ENCODE data around the gene TBC1D22B. TPM values are rescaled to one million over a fixed set of nuclear protein-coding genes. Genes with fewer than 3 reads are reported as not detected.

TBC1D22B gene
- total RNA-seq, 2 experiments from 2014 or later: 8.0 to 12.3 TPM

DNA sequence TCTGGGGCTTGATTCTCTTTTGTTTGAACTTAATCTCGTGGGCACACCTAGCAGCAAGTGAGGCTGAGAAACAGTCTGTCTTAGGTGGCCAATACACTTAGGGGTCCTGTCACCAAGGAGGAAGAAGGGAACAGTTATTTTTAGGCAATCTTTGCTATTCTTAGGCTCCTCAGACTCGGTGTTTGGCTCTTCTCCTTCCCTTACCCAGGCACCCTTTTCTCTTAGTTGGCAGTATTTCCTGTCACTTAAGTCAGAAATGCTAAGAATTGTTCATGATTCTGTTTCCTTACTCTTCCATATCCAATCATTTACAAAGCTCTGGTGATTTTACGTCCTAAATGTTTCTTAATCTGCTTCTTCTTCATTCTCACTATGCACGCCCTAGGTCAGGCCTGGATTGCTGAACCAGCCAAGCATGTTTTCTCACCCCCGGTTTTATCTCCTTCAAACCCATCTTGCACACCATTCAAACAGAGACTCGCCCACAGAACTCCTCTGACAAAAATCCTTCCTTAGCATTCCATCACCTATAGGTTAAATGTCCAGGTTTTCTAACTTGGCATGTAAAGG lies 45.6 kb downstream of the TBC1D22B start:
- TF ChIP-seq CTCF (conservative IDR thresholded peaks at IDR 0.05; ENCODE audit: low read length) (no peak), EZH2phosphoT487 (IDR thresholded peaks at IDR 0.05; ENCODE audit: borderline replicate concordance, low read depth, low read length) (no peak)
- CTCF ChIA-PET (ENCODE audit: unreplicated experiment): interaction anchor here (0.6 kb wide), 1 partner anchor 247 kb away, joined by 3 read pairs; no protein-coding TSS in a partner anchor
- no peak overlapping the region for H3K4me3 ChIP-seq (ENCODE audit: low read depth, low read length, poor library complexity, severe bottlenecking)
- H3K9me3 ChIP-seq (ENCODE audit: low read length): no peaks in the 10 kb centered on the region
- POLR2A ChIA-PET: interaction anchor here (0.5 kb wide), 1 partner anchor 621 kb away, joined by 4 read pairs; no protein-coding TSS in a partner anchor
- no peaks in the 10 kb centered on the region for H3K79me2 ChIP-seq (ENCODE audit: insufficient read depth, low read depth, low read length)
- peaks cover 5% of the 10 kb centered on the region; the same call in 1 of the 2 replicates for H3K36me3 ChIP-seq (ENCODE audit: insufficient read depth, low read length)
- H3K9me2 ChIP-seq (ENCODE audit: insufficient read depth, low read length): no peaks in the 10 kb centered on the region
- no peak for DNase-seq (ENCODE audit: low spot score)
- H3K27ac ChIP-seq (ENCODE audit: low read depth, low read length, poor library complexity, severe bottlenecking): no peak overlapping the region
- H3K4me2 ChIP-seq (ENCODE audit: low read length): no peak overlapping the region
- H3K4me1 ChIP-seq (ENCODE audit: insufficient read depth, low read length, poor library complexity, severe bottlenecking): no peaks in the 10 kb centered on the region
- no peak overlapping the region for H2AFZ ChIP-seq (ENCODE audit: low read length)
- BruUV-seq (replicated peaks): no TSS peak
- no peaks in the 10 kb centered on the region for H4K20me1 ChIP-seq (ENCODE audit: insufficient read depth, low read length)
- intact Hi-C loops (cut with micrococcal nuclease; ENCODE audit: unreplicated experiment): no loop called here

- BruUV-seq (replicated peaks): no TSS peak
- TF ChIP-seq EZH2phosphoT487 (IDR thresholded peaks at IDR 0.05; ENCODE audit: borderline replicate concordance, low read depth, low read length): no peak
- TF ChIP-seq CTCF (conservative IDR thresholded peaks at IDR 0.05; ENCODE audit: low read length): peak; percentile 83
- H2AFZ ChIP-seq (ENCODE audit: low read length): no peak overlapping the region
- ChIA-PET POLR2A (interaction anchor here (0.7 kb wide), 1 partner anchor 771 kb away, joined by 4 read pairs; no protein-coding TSS in a partner anchor), CTCF (ENCODE audit: unreplicated experiment) (interaction anchor here (0.6 kb wide), 1 partner anchor 248 kb away, joined by 3 read pairs; no protein-coding TSS in a partner anchor)
- no peaks in the 10 kb centered on the region for H3K4me1 ChIP-seq (ENCODE audit: insufficient read depth, low read length, poor library complexity, severe bottlenecking)
- H3K9me2 ChIP-seq (ENCODE audit: insufficient read depth, low read length): no peaks in the 10 kb centered on the region
- DNase-seq (ENCODE audit: low spot score): peak; percentile 43
- no peaks in the 10 kb centered on the region for H3K79me2 ChIP-seq (ENCODE audit: insufficient read depth, low read depth, low read length)
- intact Hi-C loops (cut with micrococcal nuclease; ENCODE audit: unreplicated experiment): no loop called here
- no peak overlapping the region for H3K4me2 ChIP-seq (ENCODE audit: low read length)
- no peak overlapping the region for H3K4me3 ChIP-seq (ENCODE audit: low read depth, low read length, poor library complexity, severe bottlenecking)
- H4K20me1 ChIP-seq (ENCODE audit: insufficient read depth, low read length): no peaks in the 10 kb centered on the region
- peaks cover 5% of the 10 kb centered on the region; the same call in 1 of the 2 replicates for H3K36me3 ChIP-seq (ENCODE audit: insufficient read depth, low read length)
- H3K27ac ChIP-seq (ENCODE audit: low read depth, low read length, poor library complexity, severe bottlenecking): no peak overlapping the region
- H3K9me3 ChIP-seq (ENCODE audit: low read length): no peaks in the 10 kb centered on the region
Measured at GRCh38 chr6:37303891-37304503, 46.4 kb downstream of the TBC1D22B start.

DNA sequence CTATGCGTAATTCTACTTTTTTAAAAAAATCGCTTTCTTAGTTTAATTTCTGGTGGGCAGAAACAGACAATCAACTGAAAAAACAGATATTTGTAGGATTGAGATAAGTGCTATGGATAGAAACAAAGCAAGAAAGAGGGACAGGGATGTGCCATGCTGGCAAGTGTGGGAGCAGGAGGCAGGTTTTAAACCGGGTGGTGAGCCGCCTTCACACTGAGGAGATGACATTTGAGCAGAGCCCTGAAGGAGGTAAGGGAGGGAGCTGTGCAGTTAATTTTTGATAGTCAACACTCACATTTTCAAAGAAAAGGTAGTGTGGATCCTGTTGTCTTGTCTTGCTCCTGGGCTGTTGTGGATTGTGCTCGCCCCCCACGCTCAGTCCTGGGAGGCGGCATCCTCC lies 47.2 kb downstream of the TBC1D22B start:
- H3K9me3 ChIP-seq (ENCODE audit: low read length): no peaks in the 10 kb centered on the region
- H2AFZ ChIP-seq (ENCODE audit: low read length): no peak overlapping the region
- POLR2A ChIA-PET: no interaction called here
- H3K27ac ChIP-seq (ENCODE audit: low read depth, low read length, poor library complexity, severe bottlenecking): no peak overlapping the region
- CTCF ChIA-PET (ENCODE audit: unreplicated experiment): no interaction called here
- peaks cover 5% of the 10 kb centered on the region; the same call in 1 of the 2 replicates for H3K36me3 ChIP-seq (ENCODE audit: insufficient read depth, low read length)
- H3K4me2 ChIP-seq (ENCODE audit: low read length): no peak overlapping the region
- TF ChIP-seq CTCF (conservative IDR thresholded peaks at IDR 0.05; ENCODE audit: low read length): no peak
- no peak for DNase-seq (ENCODE audit: low spot score)
- intact Hi-C loops (cut with micrococcal nuclease; ENCODE audit: unreplicated experiment): no loop called here
- BruUV-seq (replicated peaks): no TSS peak
- no peak overlapping the region for H3K4me3 ChIP-seq (ENCODE audit: low read depth, low read length, poor library complexity, severe bottlenecking)
- H4K20me1 ChIP-seq (ENCODE audit: insufficient read depth, low read length): no peaks in the 10 kb centered on the region
- no peaks in the 10 kb centered on the region for H3K79me2 ChIP-seq (ENCODE audit: insufficient read depth, low read depth, low read length)
- no peaks in the 10 kb centered on the region for H3K4me1 ChIP-seq (ENCODE audit: insufficient read depth, low read length, poor library complexity, severe bottlenecking)
- no peaks in the 10 kb centered on the region for H3K9me2 ChIP-seq (ENCODE audit: insufficient read depth, low read length)
